HTERT RPE-1 (cell line): ENCODE data around the gene HIF3A.
"Not testable (repeated sequence)": the region's sequence is repeated elsewhere in the genome, so short reads cannot be mapped to it uniquely, and the experiment has no call there.

Experiments
- in situ Hi-C: fragments of 300-500 bp; cut with MboI; formaldehyde crosslinking; loops from 4 replicates; pipeline ENCODE4 v1.14.3; 2020; ENCODE audit warnings: low sequenced_read_pairs

Gene HIF3A

DNA sequence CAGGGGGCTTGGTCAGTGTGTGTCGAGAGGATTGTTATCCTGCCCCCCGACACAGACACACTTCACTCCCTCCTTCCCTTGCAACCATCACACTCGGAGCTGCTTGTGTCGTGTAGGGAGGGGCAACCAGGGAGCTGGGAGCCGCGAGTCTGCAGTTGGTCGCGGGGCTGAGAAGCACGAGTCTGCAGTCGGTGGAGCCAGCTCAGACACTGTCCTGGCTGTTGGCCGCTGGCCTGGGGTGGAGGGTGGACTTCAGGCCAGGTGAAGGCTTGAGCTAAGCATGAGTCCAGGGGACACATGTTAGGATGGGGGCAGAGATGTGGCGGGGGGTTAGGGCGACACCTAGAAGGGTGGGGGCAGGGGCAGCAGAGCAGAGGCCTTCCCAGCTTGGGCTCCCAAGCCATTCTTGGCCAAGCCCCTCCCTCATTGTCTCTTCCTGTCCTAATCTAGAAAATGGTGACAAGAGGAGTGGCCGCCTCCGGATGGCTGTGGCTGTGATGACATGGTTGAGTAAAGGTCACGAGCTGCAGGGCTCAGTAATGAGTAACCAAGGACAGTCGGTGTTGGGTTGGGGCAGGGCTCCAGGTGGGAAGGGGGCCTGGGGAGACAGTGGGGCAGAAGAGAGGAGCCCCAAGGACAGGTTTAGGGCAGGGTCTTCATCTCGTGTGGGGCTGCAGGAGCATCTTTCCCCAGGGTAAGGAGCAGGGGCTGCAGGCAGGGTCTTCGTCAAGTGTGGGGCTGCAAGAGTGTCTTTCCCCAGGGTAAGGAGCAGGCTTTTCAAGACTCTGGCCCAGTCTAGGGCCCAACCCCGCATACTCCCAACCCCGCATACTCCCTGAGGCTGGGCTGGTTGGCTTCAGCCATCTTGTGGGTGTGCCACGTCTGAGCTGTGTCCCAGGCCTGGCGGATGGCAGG is 58.6 kb downstream of the HIF3A start:
- in situ Hi-C loops, result no loop called here

DNA sequence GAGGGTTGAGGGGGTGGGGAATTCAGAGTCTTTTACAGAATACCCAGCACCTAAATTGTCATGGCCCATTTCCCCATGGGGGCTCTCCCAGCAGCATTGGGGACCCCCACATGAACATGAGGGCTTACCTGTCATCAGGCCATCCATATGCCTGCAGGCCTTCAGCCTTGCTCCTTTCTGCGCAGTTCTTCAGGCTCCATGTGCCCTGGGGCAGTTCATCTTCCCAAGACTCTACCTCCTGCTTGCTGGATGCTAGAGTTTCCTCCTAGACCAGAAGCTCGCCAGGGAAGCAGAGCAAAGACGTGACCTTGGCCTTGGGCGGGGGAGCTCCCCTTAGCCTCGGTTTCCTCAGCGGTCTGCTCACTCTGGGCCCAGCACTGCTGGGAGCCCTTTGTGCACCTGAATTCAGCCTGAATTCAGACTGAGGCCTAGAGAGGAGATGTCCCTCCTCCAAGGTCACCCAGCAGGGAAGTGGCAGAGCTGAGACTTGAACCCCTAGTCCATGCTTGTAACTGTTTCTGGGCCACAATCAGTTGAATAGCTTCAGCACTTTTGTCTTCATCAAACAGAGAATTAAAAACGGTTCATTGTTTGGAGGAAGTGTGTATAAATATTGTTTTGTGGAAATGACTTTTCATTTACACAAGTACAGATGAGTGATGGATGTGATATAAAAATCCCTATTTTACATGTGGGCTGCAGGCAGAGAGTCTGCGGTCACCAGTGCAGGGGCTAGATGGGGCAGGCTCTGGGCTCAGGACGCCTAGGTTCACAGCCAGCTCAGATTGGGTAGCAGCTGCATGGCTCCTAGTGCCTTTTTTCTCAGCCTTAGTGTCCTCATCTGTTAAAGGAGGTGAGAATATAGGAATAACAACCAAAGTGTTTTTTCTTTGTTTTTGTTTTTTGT is 59.6 kb downstream of the HIF3A start:
- in situ Hi-C loops, result no loop called here

DNA sequence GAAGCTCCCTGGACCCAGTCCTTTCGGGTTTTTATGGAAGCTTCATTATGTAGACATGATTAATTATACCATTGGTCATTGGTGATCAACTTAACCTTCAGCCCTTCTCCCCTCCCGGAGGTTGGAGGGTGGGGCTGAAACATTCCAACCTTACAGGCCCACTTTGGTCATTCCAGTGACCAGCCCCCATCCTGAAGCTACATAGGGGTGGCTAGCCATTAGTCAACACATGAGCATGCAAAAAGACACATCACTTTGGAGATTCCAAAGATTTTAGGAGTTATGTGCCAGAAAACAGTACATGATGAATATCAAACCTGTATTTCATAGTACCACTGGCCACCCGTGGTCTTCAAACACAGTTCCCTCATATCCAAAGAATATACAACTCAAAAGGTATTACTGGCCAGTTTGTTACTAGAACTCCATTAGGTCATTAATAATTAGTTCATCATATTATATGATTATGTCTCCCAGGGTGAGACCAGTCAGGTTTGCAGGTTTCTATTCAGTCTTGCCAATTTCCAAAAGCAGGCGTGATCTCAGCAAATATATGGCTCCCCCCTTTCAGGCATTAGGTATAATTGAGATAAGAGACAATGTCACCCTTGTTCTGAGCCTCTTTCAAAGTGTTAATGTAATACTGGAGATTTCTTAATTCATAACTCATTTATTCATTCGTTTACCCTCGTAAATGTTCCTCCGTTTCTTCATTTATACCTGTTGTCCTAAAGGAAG is 61.2 kb downstream of the HIF3A start:
- in situ Hi-C loops, result no loop called here

- in situ Hi-C loops, result no loop called here
Measured at GRCh38 chr19:46361915-46362314, 65.1 kb downstream of the HIF3A start.

GRCh38 chr19:46364359-46364758 is 67.5 kb downstream of the HIF3A start:
- in situ Hi-C loops, result no loop called here

DNA sequence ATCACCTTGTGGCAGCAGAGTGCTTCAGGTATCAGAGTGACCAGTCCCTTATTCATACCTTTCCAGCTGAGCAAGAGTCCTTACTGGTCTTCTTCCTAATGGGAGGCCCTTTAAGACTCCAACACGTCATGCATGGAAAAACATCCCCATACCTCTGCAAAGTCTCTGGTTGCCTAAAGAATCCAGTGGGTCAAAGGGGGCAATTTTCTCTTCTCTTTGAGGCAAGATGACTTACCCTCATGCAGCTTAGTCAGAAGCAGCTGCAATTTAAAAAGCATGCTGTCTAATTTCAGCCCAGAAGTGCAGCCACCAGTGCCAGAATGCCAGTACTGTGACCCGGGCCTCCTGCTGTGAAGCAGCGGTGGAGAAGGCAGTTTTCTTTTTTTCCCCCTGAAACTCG is 68.7 kb downstream of the HIF3A start:
- in situ Hi-C loops, result no loop called here

DNA sequence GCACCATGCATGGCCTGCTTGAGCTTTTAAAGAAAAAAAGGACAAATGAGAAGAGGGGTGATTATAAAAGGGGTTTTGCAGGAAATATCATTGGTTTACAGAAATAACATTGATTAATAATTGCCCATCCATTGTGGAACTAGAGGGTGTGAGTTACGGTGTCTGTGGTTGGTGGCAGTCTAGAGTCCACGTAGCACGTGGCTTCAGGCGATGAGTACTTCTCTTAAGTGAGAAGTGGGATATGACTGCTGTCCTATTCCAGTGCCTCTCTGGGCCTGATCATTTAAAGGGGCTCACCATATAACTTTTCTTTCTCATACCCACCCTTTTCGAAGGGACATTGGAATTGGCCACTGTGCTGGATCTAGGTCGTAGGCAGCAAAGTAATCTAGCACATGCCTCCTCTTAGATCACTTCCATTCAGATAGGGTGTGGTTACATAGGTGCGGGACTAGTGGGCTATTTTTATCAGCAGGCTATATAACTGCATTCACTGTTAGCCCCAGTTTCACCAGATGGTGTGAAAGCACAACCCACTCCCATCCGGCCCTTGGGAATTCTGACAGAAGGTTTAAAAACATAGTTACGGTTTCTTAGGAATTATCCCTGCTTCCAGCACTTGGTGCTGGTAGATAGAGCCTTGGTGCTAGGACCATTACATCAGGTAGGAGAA is 69.9 kb downstream of the HIF3A start:
- in situ Hi-C loops, result no loop called here

GRCh38 chr19:46367426-46367825 is 70.6 kb downstream of the HIF3A start:
- in situ Hi-C loops, result no loop called here

GRCh38 chr19:46368116-46368515 is 71.3 kb downstream of the HIF3A start:
- in situ Hi-C loops, result no loop called here

DNA sequence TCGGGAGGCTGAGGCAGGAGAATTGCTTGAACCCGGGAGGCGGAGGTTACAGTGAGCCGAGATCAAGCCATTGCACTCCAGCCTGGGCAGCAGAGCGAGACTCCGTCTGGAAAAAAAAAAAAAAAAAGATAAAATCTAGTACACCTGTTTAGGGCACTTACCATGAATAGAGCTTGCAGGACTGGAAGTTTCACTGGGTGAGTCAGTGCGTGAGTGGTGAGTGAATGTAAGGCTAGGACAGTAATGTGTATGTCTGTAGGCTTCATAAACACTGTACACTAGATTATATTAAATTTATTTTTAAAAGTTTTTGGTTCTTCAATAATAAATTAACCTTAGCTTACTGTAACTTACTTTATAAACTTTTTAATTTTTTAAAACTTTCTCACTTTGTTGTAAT is 73.0 kb downstream of the HIF3A start:
- in situ Hi-C loops, result no loop called here

DNA sequence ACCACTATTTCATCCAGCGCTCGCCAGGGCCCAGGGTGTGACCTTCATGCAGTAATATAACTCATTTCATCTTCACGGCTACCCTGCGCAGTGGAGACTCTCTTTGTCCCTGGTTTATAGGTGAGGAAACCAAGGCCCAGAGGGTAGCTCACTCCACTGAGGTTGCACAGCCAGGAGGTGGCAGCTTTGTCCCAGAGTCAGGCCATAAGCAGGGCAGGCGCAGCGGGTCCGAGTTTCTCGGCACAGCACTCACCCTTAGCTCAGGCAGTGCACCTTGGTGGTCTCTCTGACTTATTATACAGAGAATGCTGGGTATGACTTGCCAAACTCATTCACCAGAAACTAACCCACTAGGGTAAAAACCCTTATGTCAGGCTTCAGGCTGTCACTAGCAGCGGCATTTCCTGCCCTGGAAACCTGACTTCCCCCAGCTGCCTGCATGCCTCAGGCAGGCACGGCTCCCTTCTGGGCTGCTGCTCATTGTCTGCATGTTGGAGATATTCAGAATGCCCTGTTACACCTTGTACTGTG is 74.6 kb downstream of the HIF3A start:
- in situ Hi-C loops, result no loop called here

- in situ Hi-C loops, result no loop called here
Measured at GRCh38 chr19:46372901-46373490, 76.2 kb downstream of the HIF3A start.

GRCh38 chr19:46373491-46374359 is 76.9 kb downstream of the HIF3A start:
- in situ Hi-C loops, result no loop called here

GRCh38 chr19:46374536-46375475 is 78.0 kb downstream of the HIF3A start:
- in situ Hi-C loops, result no loop called here

DNA sequence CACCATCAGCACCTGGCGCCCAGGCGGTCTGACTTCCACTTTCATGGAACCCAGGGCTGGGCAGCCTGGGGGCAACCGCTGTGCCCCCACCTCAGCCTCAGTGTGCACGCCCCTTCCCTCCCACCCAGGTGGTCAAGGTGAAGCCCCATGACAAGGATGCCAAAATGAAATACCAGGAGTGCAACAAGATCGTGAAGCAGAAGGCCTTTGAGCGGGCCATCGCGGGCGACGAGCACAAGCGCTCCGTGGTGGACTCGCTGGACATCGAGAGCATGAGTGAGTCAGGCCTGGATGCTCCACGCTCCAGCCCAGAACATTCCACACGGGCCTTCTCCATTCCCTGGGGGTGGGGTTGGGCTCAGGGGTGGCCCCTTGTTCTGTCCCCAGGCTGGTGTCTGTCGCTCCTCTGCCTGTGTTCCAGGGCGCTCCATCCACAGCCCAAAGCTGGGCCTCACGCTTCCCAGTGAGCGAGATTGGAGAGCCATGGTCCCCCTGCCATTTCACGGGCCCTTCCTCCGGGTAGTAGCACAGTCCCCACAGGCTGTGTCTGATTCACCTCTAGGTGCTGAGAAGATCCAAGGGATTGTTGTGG is 78.7 kb downstream of the HIF3A start:
- in situ Hi-C loops, result not testable (repeated sequence)

DNA sequence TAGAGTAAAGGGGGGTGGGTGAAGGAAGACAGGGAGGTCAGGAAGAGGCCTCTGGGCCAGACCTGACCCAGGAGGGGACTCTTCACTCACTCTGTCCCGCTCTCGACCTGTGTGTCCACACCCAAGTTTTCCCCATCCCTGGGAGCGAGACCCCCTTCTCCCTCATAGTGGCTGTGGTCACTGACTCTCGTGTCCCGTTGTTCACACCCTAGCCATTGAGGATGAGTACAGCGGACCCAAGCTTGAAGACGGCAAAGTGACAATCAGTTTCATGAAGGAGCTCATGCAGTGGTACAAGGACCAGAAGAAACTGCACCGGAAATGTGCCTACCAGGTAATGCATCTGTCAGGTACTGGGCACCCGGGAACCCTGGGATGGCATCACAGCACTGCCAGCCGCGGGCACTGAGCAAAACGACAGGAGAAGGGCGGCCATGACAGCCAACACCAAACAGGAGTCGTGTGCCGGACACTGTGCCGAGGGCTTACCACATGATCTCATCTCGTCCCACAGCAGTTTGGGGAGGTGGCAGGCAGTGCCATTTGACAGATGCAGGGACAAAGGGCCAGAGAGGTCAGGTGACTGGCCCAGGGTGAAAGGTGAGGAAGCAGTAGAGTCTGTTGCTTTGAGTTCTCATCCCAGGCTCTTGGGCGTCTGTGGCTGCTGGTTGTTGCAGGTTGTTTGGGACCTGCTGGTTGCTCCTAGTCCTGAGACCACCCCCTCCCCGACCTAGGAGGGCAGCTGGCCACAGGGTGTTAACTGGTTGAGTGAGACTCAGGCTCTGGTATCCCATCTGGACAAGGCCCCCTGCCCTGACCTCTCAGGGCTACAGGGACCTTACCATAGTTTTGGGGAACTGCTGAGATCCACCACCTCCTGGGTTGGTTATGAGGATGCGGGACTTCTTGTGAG is 79.7 kb downstream of the HIF3A start:
- in situ Hi-C loops, result no loop called here
